Kidney epithelial cell (primary cell): ENCODE results near the gene MGME1. TPM values are rescaled to one million over a fixed set of nuclear protein-coding genes. Genes with fewer than 3 reads are reported as not detected.

Source experiments
- DNase-seq: peaks from one replicate; pipeline ENCODE4 v3.0.0-alpha.2; 2010; ENCODE audit warnings: low read depth
- H3K27me3 ChIP-seq: 2 replicates; pipeline ENCODE4 v1.6.0; 2011; ENCODE audit warnings: low read length; ENCODE audit not compliant: control insufficient read depth, insufficient read depth
- H3K36me3 ChIP-seq: 2 replicates; pipeline ENCODE4 v1.5.1; 2011; ENCODE audit warnings: low read length; ENCODE audit not compliant: control insufficient read depth, insufficient read depth
- H3K4me3 ChIP-seq: 2 replicates; pipeline ENCODE4 v1.5.1; 2011; ENCODE audit warnings: low read depth, mild to moderate bottlenecking, control low read depth, low read length
- total RNA-seq: library from RNA; depleted of rRNA; stranded (reverse); fragments of >200 nt; gene quantifications from 2 replicates; pipeline ENCODE4 v1.2.3, GENCODE V29; 2015
- TF ChIP-seq, protein P1 (sequence below): IDR thresholded peaks from 2 replicates; pipeline ENCODE4 v1.5.1; 2011; ENCODE audit warnings: mild to moderate bottlenecking, moderate library complexity, low read length, control low read depth, inconsistent platforms; ENCODE audit not compliant: insufficient read depth, poor library complexity, severe bottlenecking

MGME1 gene
- total RNA-seq, 1 donor from 2014 or later = 15.2 TPM

DNA sequence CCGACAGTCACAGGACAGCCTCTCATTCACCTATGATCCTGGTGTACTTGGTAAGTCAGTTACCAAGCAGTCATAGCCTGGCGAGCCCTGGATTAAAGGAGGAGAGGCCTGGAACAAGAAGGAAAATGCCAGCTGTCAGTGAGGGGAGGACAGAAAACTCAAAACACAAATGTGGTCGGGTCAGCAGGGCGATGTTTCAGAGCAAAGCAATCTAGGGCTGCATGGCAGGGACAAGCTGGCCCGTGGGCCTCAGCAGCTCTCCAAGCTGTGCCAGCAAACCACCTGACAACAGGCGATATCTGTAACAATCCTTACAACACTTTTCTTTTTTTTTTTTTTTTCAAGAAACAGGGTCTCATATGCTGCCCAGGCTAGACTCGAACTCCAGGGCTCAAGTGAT lies 40.3 kb downstream of the MGME1 start:
- TF ChIP-seq, protein P1, sequence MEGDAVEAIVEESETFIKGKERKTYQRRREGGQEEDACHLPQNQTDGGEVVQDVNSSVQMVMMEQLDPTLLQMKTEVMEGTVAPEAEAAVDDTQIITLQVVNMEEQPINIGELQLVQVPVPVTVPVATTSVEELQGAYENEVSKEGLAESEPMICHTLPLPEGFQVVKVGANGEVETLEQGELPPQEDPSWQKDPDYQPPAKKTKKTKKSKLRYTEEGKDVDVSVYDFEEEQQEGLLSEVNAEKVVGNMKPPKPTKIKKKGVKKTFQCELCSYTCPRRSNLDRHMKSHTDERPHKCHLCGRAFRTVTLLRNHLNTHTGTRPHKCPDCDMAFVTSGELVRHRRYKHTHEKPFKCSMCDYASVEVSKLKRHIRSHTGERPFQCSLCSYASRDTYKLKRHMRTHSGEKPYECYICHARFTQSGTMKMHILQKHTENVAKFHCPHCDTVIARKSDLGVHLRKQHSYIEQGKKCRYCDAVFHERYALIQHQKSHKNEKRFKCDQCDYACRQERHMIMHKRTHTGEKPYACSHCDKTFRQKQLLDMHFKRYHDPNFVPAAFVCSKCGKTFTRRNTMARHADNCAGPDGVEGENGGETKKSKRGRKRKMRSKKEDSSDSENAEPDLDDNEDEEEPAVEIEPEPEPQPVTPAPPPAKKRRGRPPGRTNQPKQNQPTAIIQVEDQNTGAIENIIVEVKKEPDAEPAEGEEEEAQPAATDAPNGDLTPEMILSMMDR = no peak
- Histone ChIP-seq H3K4me3 (no peak overlapping the region), H3K36me3 (no peaks in the 10 kb centered on the region), H3K27me3 (no peaks in the 10 kb centered on the region)
- DNase-seq = no peak

GRCh38 chr20:18011482-18011881 lies 42.7 kb downstream of the MGME1 start:
- DNase-seq = no peak
- no peak overlapping the region for H3K4me3 ChIP-seq
- TF ChIP-seq, protein P1 = no peak
- H3K36me3 ChIP-seq = no peaks in the 10 kb centered on the region
- no peaks in the 10 kb centered on the region for H3K27me3 ChIP-seq

DNA sequence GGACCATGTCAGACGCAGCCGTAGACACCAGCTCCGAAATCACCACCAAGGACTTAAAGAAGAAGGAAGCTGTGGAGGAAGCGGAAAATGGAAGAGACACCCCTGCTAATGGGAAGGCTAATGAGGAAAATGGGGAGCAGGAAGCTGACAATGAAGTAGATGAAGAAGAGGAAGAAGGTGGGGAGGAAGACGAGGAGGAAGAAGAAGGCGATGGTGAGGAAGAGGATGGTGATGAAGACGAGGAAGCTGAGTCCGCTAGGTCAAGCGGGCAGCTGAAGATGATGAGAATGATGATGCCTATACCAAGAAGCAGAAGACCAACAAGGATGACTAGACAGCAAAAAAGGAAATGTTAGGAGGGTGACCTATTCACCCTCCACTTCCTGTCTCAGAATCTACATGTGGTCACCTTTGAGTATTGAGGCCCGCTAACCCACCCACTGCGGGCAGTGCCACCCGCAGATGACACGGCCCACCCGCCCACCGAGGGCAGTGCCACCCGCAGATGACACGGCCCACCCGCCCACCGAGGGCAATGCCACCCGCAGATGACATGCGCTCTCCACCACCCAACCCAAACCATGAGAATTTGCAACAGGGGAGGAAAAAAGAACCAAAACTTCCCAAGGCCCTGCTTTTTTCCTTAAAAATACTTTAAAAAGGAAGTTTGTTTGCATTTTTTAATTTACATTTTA lies 43.3 kb downstream of the MGME1 start:
- Histone ChIP-seq H3K4me3 (no peak overlapping the region), H3K36me3 (no peaks in the 10 kb centered on the region), H3K27me3 (no peaks in the 10 kb centered on the region)
- no peak for DNase-seq
- TF ChIP-seq, protein P1 = no peak

DNA sequence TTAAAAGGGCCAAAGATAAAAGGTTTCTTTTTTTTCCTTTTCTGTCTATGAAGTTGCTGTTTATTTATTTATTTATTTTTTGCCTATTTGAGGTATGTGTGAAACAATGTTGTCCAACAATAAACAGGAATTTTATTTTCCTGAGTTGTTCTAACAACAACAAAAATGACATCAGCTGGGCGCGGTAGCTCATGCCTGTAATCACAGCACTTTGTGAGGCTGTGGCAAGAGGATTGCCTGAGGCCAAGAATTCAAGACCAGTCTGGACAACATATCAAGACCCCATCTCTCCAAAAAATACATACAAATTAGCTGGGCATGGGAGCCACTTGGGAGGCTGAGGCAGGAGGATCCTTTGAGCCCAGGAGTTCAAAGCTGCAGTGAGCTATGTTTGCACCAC lies 44.1 kb downstream of the MGME1 start:
- H3K27me3 ChIP-seq = no peaks in the 10 kb centered on the region
- TF ChIP-seq, protein P1 = no peak
- no peaks in the 10 kb centered on the region for H3K36me3 ChIP-seq
- DNase-seq = no peak
- no peak overlapping the region for H3K4me3 ChIP-seq

- Histone ChIP-seq H3K27me3 (no peaks in the 10 kb centered on the region), H3K36me3 (no peaks in the 10 kb centered on the region), H3K4me3 (no peak overlapping the region)
- TF ChIP-seq, protein P1 = no peak
- DNase-seq = no peak
Measured at GRCh38 chr20:18014411-18014810, 45.6 kb downstream of the MGME1 start.

GRCh38 chr20:18016772-18017171 lies 48.0 kb downstream of the MGME1 start:
- TF ChIP-seq, protein P1 = no peak
- no peak for DNase-seq
- no peaks in the 10 kb centered on the region for H3K27me3 ChIP-seq
- no peaks in the 10 kb centered on the region for H3K36me3 ChIP-seq
- H3K4me3 ChIP-seq = no peak overlapping the region
